Activated CD4-positive, alpha-beta T cell treated with anti-CD3 and anti-CD28 coated beads, Interleukin-2, Interleukin-4, amounts not matched to agents 100 ng/mL and 50 ng/mL, durations not matched to agents 16 hours and 8 hours (primary cell): ENCODE measurements around the gene UBE2QL1.

Source experiments
- DNase-seq: peaks from one replicate; pipeline ENCODE4 v3.0.0-alpha.2; 2020; ENCODE audit warnings: low spot score

Gene UBE2QL1

GRCh38 chr5:6535594-6535993 lies 86.9 kb downstream of the UBE2QL1 start:
- no peak for DNase-seq

GRCh38 chr5:6539060-6539459 lies 90.4 kb downstream of the UBE2QL1 start:
- DNase-seq, result no peak

GRCh38 chr5:6540111-6540827 lies 91.6 kb downstream of the UBE2QL1 start:
- DNase-seq, result no peak

- no peak for DNase-seq
These were observed 92.8 kb downstream of the UBE2QL1 start for GRCh38 chr5:6541256-6542013.

GRCh38 chr5:6542421-6543345 lies 94.0 kb downstream of the UBE2QL1 start:
- DNase-seq, result no peak

GRCh38 chr5:6543346-6543730 lies 94.7 kb downstream of the UBE2QL1 start:
- DNase-seq, result no peak

GRCh38 chr5:6543830-6544560 lies 95.3 kb downstream of the UBE2QL1 start:
- no peak for DNase-seq
